ENCODE results near the gene CHCHD3.

- TF ChIP-seq, protein P1, sequence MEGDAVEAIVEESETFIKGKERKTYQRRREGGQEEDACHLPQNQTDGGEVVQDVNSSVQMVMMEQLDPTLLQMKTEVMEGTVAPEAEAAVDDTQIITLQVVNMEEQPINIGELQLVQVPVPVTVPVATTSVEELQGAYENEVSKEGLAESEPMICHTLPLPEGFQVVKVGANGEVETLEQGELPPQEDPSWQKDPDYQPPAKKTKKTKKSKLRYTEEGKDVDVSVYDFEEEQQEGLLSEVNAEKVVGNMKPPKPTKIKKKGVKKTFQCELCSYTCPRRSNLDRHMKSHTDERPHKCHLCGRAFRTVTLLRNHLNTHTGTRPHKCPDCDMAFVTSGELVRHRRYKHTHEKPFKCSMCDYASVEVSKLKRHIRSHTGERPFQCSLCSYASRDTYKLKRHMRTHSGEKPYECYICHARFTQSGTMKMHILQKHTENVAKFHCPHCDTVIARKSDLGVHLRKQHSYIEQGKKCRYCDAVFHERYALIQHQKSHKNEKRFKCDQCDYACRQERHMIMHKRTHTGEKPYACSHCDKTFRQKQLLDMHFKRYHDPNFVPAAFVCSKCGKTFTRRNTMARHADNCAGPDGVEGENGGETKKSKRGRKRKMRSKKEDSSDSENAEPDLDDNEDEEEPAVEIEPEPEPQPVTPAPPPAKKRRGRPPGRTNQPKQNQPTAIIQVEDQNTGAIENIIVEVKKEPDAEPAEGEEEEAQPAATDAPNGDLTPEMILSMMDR (IDR thresholded peaks at IDR 0.05): no peak
- no peak for TF ChIP-seq EP300 (IDR thresholded peaks at IDR 0.05)
- TF ChIP-seq POLR2A (IDR thresholded peaks at IDR 0.05): no peak
- TF ChIP-seq POLR2AphosphoS5 (IDR thresholded peaks at IDR 0.05): no peak
Measured at GRCh38 chr7:133009426-133010252, 72.3 kb downstream of the CHCHD3 start.
